Natural killer cell (primary cell): ENCODE data around the gene CAVIN2. TPM values are rescaled to one million over a fixed set of nuclear protein-coding genes. Genes with fewer than 3 reads are reported as not detected.

Source experiments
- ATAC-seq, 3 donors: fragments of 150-1000 bp in 2 of 3; fragments of 200-7000 bp in 1 of 3; cut with Tn5 transposase; 1 replicate in 1 of 3; 2 replicates in 2 of 3; pipeline ENCODE4 v1.10.0; 2021; ENCODE audit warnings: mild to moderate bottlenecking in 2 of 3, moderate library complexity in 2 of 3
- DNase-seq, 2 donors: peaks; one replicate each; pipeline versions ENCODE4 v3.0.0 to v3.0.0-alpha.2; 2013 to 2021; ENCODE audit warnings: mixed read lengths in 1 of 2
- H3K27ac ChIP-seq: one replicate; pipeline ENCODE4 v1.5.1; 2013; ENCODE audit warnings: mild to moderate bottlenecking, low read length
- H3K27me3 ChIP-seq: one replicate; pipeline ENCODE4 v1.6.1; 2013; ENCODE audit warnings: low read length; ENCODE audit not compliant: control insufficient read depth, insufficient read depth
- H3K36me3 ChIP-seq: one replicate; pipeline ENCODE4 v1.6.1; 2013; ENCODE audit warnings: low read length; ENCODE audit not compliant: control insufficient read depth, insufficient read depth
- H3K4me1 ChIP-seq: one replicate; pipeline ENCODE4 v1.6.1; 2013; ENCODE audit warnings: low read length; ENCODE audit not compliant: control insufficient read depth, insufficient read depth
- H3K4me3 ChIP-seq: one replicate; pipeline ENCODE4 v1.5.1; 2013; ENCODE audit warnings: low read length
- H3K9me3 ChIP-seq: one replicate; pipeline ENCODE4 v1.6.1; 2013; ENCODE audit warnings: low read length; ENCODE audit not compliant: control insufficient read depth, insufficient read depth
- H3K27ac Mint-ChIP-seq, 2 donors: one replicate each; pipeline ENCODE4 v1.8.0; 2022; ENCODE audit warnings: mild to moderate bottlenecking in 2 of 2, mixed read lengths in 2 of 2, moderate library complexity in 1 of 2
- H3K27me3 Mint-ChIP-seq, 2 donors: one replicate each; pipeline ENCODE4 v1.8.0; 2022; ENCODE audit warnings: low read depth in 2 of 2, mixed read lengths in 2 of 2
- H3K36me3 Mint-ChIP-seq: one replicate; pipeline ENCODE4 v1.8.0; 2022; ENCODE audit warnings: mixed read lengths
- H3K4me1 Mint-ChIP-seq, 2 donors: one replicate each; pipeline ENCODE4 v1.8.0; 2022; ENCODE audit warnings: mixed read lengths in 2 of 2
- H3K4me3 Mint-ChIP-seq: one replicate; pipeline ENCODE4 v1.8.0; 2022; ENCODE audit warnings: mild to moderate bottlenecking, moderate library complexity, mixed read lengths
- H3K9me3 Mint-ChIP-seq, 2 donors: one replicate each; pipeline ENCODE4 v1.8.0; 2022; ENCODE audit warnings: mixed read lengths in 2 of 2
- CTCF ChIP-seq: fragments of 200-600 bp; IDR thresholded peaks from one replicate; pipeline ENCODE4 v1.8.0; 2022; ENCODE audit warnings: antibody characterized with exemption
- WGBS: methylation state at CpG from one replicate; pipeline ENCODE4 v1.1.7; 2013; ENCODE audit warnings: missing lambda C conversion rate; ENCODE audit not compliant: insufficient coverage; 5-methylcytosine and 5-hydroxymethylcytosine counted together
- intact Hi-C: fragments of 100-400 bp; cut with micrococcal nuclease; formaldehyde crosslinking; loops from one replicate; pipeline ENCODE4 v1.14.2; 2022
- total RNA-seq, 4 donors: library from RNA; stranded (reverse); fragments of 120-200 nt in 1 of 4; gene quantifications; one replicate each; pipeline versions ENCODE4 v1.2.3 to v1.2.4, GENCODE V29; 2013 to 2022

Gene CAVIN2
- total RNA-seq, 3 donors from 2014 or later (not counting 1 experiment from before 2014, with no cell fraction given), result 1.9 to 23.7 (median 9.9) TPM

- WGBS, result 90% methylated on average over 6 of the region's 7 CpGs
Measured at GRCh38 chr2:191856111-191856876, 9.4 kb upstream of the CAVIN2 start.

DNA sequence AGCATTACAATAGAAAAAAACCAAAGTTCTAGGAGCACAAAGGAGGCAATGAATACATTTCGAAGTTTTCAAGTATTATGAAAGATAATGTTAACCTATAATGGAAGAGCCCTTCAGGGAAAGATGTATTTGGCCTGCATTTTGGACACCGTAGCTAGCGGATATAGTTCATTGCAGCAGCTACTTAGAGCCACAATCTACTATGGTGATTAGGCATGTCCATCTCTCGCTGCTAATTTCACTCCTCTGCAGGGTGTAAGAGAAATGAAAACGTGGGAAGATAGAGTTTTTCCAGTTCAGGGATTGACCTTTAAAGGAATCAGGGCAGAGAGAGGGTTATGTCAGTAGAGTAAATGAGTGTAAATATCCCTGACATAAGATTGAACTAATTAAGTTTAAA lies 8.5 kb upstream of the CAVIN2 start:
- Mint-ChIP-seq H3K4me1 (peaks cover 4 to 5% of the 10 kb centered on the region in 2 donors), H3K27me3 (peaks cover 0 to 2% of the 10 kb centered on the region in 2 donors), H3K27ac (no peak overlapping the region), H3K9me3 (no peaks in the 10 kb centered on the region), H3K4me3 (no peak overlapping the region), H3K36me3 (no peaks in the 10 kb centered on the region)
- ATAC-seq (no peak), DNase-seq (no peak)
- Histone ChIP-seq H3K4me3 (no peak overlapping the region), H3K36me3 (no peaks in the 10 kb centered on the region), H3K9me3 (no peaks in the 10 kb centered on the region), H3K27ac (no peak overlapping the region), H3K27me3 (no peaks in the 10 kb centered on the region), H3K4me1 (no peaks in the 10 kb centered on the region)
- intact Hi-C loops, result no loop called here
- 90% methylated on average over 5 of the region's 5 CpGs for WGBS
- TF ChIP-seq CTCF, result no peak

More at GRCh38 chr2:191856111-191856876, 9.4 kb upstream of the CAVIN2 start:
- Mint-ChIP-seq H3K36me3 (no peaks in the 10 kb centered on the region), H3K9me3 (no peaks in the 10 kb centered on the region), H3K4me3 (no peak overlapping the region), H3K27me3 (peaks cover 0 to 2% of the 10 kb centered on the region in 2 donors), H3K4me1 (peaks cover 4 to 5% of the 10 kb centered on the region in 2 donors), H3K27ac (no peak overlapping the region)
- Histone ChIP-seq H3K27me3 (no peaks in the 10 kb centered on the region), H3K27ac (no peak overlapping the region), H3K4me1 (no peaks in the 10 kb centered on the region), H3K9me3 (no peaks in the 10 kb centered on the region), H3K4me3 (no peak overlapping the region), H3K36me3 (no peaks in the 10 kb centered on the region)
- no peak for ATAC-seq
- intact Hi-C loops, result no loop called here
- no peak for DNase-seq
- no peak for TF ChIP-seq CTCF

GRCh38 chr2:191854382-191855372 lies 7.8 kb upstream of the CAVIN2 start:
- intact Hi-C loops, result no loop called here
- Histone ChIP-seq H3K27me3 (no peaks in the 10 kb centered on the region), H3K27ac (no peak overlapping the region), H3K4me1 (no peaks in the 10 kb centered on the region), H3K9me3 (no peaks in the 10 kb centered on the region), H3K4me3 (no peak overlapping the region), H3K36me3 (no peaks in the 10 kb centered on the region)
- H3K36me3 Mint-ChIP-seq, result no peaks in the 10 kb centered on the region
- no peak for ATAC-seq
- 92% methylated on average over 3 of the region's 6 CpGs for WGBS
- H3K4me3 Mint-ChIP-seq, result no peak overlapping the region
- no peak for TF ChIP-seq CTCF
- H3K27ac Mint-ChIP-seq, result no peak overlapping the region
- no peak for DNase-seq
- peaks cover 4 to 5% of the 10 kb centered on the region in 2 donors for H3K4me1 Mint-ChIP-seq
- peaks cover 0 to 2% of the 10 kb centered on the region in 2 donors for H3K27me3 Mint-ChIP-seq
- no peaks in the 10 kb centered on the region for H3K9me3 Mint-ChIP-seq
